GM12878 (cell line): ENCODE results near the gene MYH7B. TPM values are rescaled to one million over a fixed set of nuclear protein-coding genes. Genes with fewer than 3 reads are reported as not detected.

Experiments used
- ATAC-seq: fragments of 200-7000 bp; cut with Tn5 transposase; 3 replicates; pipeline ENCODE4 v1.9.1; 2020; ENCODE audit warnings: mild to moderate bottlenecking, moderate library complexity
- BruUV-seq: library from RNA; stranded (reverse); fragments of 400-500 nt; replicated peaks from 2 replicates; lab custom pipeline; 2021; lab: Mats Ljungman, UMichigan
- CTCF ChIA-PET: fragments of 300-600 bp; sonication (Branson Sonifier 250); formaldehyde crosslinking; extraction: SDS; loops from one replicate; lab custom pipeline; 2021; ENCODE audit warnings: inconsistent platforms; lab: Yijun Ruan, JAX
- POLR2A ChIA-PET: fragments of 350-600 bp; formaldehyde crosslinking; extraction: SDS; loops from one replicate; lab custom pipeline; 2021; ENCODE audit warnings: inconsistent platforms; lab: Charles Lee
- RAD21 ChIA-PET: fragments of 300-600 bp; sonication (Branson Sonifier 250); formaldehyde crosslinking; loops from one replicate; lab custom pipeline; 2023; ENCODE audit warnings: antibody characterized with exemption; ENCODE audit not compliant: unreplicated experiment; lab: Charles Lee
- SMC1A ChIA-PET: fragments of 300-600 bp; sonication (Branson Sonifier 250); formaldehyde crosslinking; loops from one replicate; lab custom pipeline; 2023; ENCODE audit not compliant: unreplicated experiment, uncharacterized antibody; lab: Charles Lee
- DNase-seq: peaks from one replicate; pipeline ENCODE4 v3.0.0-alpha.2; 2011; ENCODE audit warnings: low read depth, low spot score
- FAIRE-seq: peaks from 3 replicates; lab custom pipeline; 2011; peaks lifted over from hg19 to GRCh38; lab: Jason Lieb, UNC
- H2AFZ ChIP-seq: 2 replicates; pipeline ENCODE4 v1.6.0; 2011; ENCODE audit warnings: low read depth, low read length, control low read depth; ENCODE audit not compliant: control insufficient read depth
- H3K27ac ChIP-seq: 2 replicates; pipeline ENCODE4 v1.5.1; 2011; ENCODE audit warnings: control low read depth; ENCODE audit not compliant: control insufficient read depth, insufficient read depth
- H3K27me3 ChIP-seq, 2 experiments: replicated peaks in 1 of 2; 2 replicates each; pipeline versions ENCODE4 v1.6.0 to v1.6.1; 2011; ENCODE audit warnings: low read length in 1 of 2; ENCODE audit not compliant: control insufficient read depth in 2 of 2, insufficient read depth in 2 of 2
- H3K36me3 ChIP-seq, 2 experiments: 2 replicates each; pipeline ENCODE4 v1.5.1; 2011; ENCODE audit warnings: low read length in 1 of 2; ENCODE audit not compliant: control insufficient read depth in 2 of 2, insufficient read depth in 2 of 2
- H3K4me1 ChIP-seq: 2 replicates; pipeline ENCODE4 v1.6.1; 2011; ENCODE audit warnings: mild to moderate bottlenecking, low read length, moderate library complexity, mixed read lengths; ENCODE audit not compliant: control insufficient read depth, insufficient read depth
- H3K4me2 ChIP-seq: 2 replicates; pipeline ENCODE4 v1.6.0; 2011; ENCODE audit warnings: control low read depth; ENCODE audit not compliant: control insufficient read depth, insufficient read depth
- H3K4me3 ChIP-seq: fragments of 200-600 bp; sonication (generic); 2 replicates; pipeline ENCODE4 v1.5.1; 2016
- H3K79me2 ChIP-seq: 2 replicates; pipeline ENCODE4 v1.6.0; 2011; ENCODE audit warnings: low read length; ENCODE audit not compliant: control insufficient read depth, insufficient read depth
- H3K9ac ChIP-seq: 2 replicates; pipeline ENCODE4 v1.8.0; 2011; ENCODE audit warnings: low read length, control low read depth, mixed read lengths; ENCODE audit not compliant: control insufficient read depth, insufficient read depth
- H3K9me3 ChIP-seq: replicated peaks from 3 replicates; pipeline ENCODE4 v1.5.1; 2011; ENCODE audit warnings: mild to moderate bottlenecking, low read length; ENCODE audit not compliant: control insufficient read depth, insufficient read depth
- H4K20me1 ChIP-seq: 2 replicates; pipeline ENCODE4 v1.6.0; 2011; ENCODE audit not compliant: control insufficient read depth, insufficient read depth
- CBX5 ChIP-seq: sonication (generic); IDR thresholded peaks from 2 replicates; pipeline ENCODE4 v1.6.1; 2016; ENCODE audit warnings: low read depth, moderate library complexity, mild to moderate bottlenecking, inconsistent platforms
- CREB1 ChIP-seq: IDR thresholded peaks from 2 replicates; pipeline ENCODE4 v1.6.1; 2012; ENCODE audit warnings: low read depth, mild to moderate bottlenecking, inconsistent platforms
- E2F8 ChIP-seq: fragments of 450-650 bp; IDR thresholded peaks from 2 replicates; pipeline ENCODE4 v1.6.1; 2018; ENCODE audit warnings: mild to moderate bottlenecking, low read depth, moderate library complexity; ENCODE audit not compliant: partially characterized antibody
- EP300 ChIP-seq, 2 experiments: fragments of 150-350 bp in 1 of 2; IDR thresholded peaks; 2 replicates each; pipeline ENCODE4 v1.6.1; 2011 to 2012; ENCODE audit warnings: low read depth in 2 of 2, low read length in 2 of 2, borderline replicate concordance in 1 of 2, improper control_type of control experiment in 1 of 2, inconsistent platforms in 1 of 2; ENCODE audit not compliant: control insufficient read depth in 1 of 2
- FOXM1 ChIP-seq: IDR thresholded peaks from 2 replicates; pipeline ENCODE4 v1.6.1; 2012; ENCODE audit warnings: low read depth, mild to moderate bottlenecking, inconsistent platforms, low read length, moderate library complexity
- MTA2 ChIP-seq: fragments of 450-650 bp; IDR thresholded peaks from 2 replicates; pipeline ENCODE4 v1.6.1; 2016; ENCODE audit warnings: low read depth, mild to moderate bottlenecking, moderate library complexity
- MYC ChIP-seq: IDR thresholded peaks from 2 replicates; pipeline ENCODE4 v1.6.1; 2011; ENCODE audit warnings: mild to moderate bottlenecking, low read length, moderate library complexity, inconsistent platforms; ENCODE audit not compliant: insufficient read depth, insufficient replicate concordance, insufficient read length, severe bottlenecking
- PML ChIP-seq: IDR thresholded peaks from 2 replicates; pipeline ENCODE4 v1.6.1; 2012; ENCODE audit warnings: low read length, inconsistent platforms
- SRF ChIP-seq, 2 experiments: IDR thresholded peaks; 2 replicates each; pipeline ENCODE4 v1.6.1; 2011; ENCODE audit warnings: low read depth in 2 of 2, low read length in 2 of 2, mild to moderate bottlenecking in 1 of 2, moderate library complexity in 1 of 2
- ZNF24 ChIP-seq: fragments of 450-650 bp; IDR thresholded peaks from 2 replicates; pipeline ENCODE4 v1.6.1; 2017; ENCODE audit warnings: antibody characterized with exemption, mild to moderate bottlenecking
- ZNF687 ChIP-seq: fragments of 450-650 bp; IDR thresholded peaks from 2 replicates; pipeline ENCODE4 v1.6.1; 2017; ENCODE audit warnings: mild to moderate bottlenecking, moderate library complexity
- ZSCAN29 ChIP-seq: fragments of 450-650 bp; IDR thresholded peaks from 2 replicates; pipeline ENCODE4 v1.6.1; 2017; ENCODE audit warnings: mild to moderate bottlenecking, moderate library complexity
- WGBS: methylation state at CpG from one replicate; pipeline ENCODE4 v1.1.6; 2016; ENCODE audit warnings: low lambda C conversion rate; ENCODE audit not compliant: insufficient replicate concordance, insufficient coverage; ENCODE audit errors: missing lambda C conversion rate; 5-methylcytosine and 5-hydroxymethylcytosine counted together
- in situ Hi-C: fragments of 300-500 bp; cut with MboI; formaldehyde crosslinking; loops from 9 replicates; pipeline ENCODE4 v1.14.3; 2018; ENCODE audit warnings: mixed read lengths
- intact Hi-C: fragments of 100-400 bp; cut with micrococcal nuclease; formaldehyde crosslinking; loops from one replicate; pipeline ENCODE4 v1.14.2; 2022; ENCODE audit not compliant: unreplicated experiment
- polyA plus RNA-seq, 11 experiments: library from polyadenylated mRNA; depleted of rRNA in 4 of 11; unstranded in 6 of 11; stranded (reverse) in 5 of 11; fragments of >200 nt; fragmentation: Nextera tagmentation in 4 of 11; fragmentation: Illumina TruSeq in 1 of 11; extraction: Ambion mirVana in 4 of 11; extraction: Trizol in 1 of 11; gene quantifications; 1 replicate in 1 of 11; 2 replicates in 10 of 11; pipeline versions ENCODE4 v1.2.1 to v1.2.3, GENCODE V29; 2011 to 2016; ENCODE audit warnings: inconsistent platforms in 2 of 11, missing spikeins in 2 of 11, low read depth in 1 of 11
- total RNA-seq, 4 experiments: library from RNA; depleted of rRNA in 3 of 4; stranded (reverse); fragments of >200 nt in 3 of 4; fragmentation: Illumina TruSeq in 1 of 4; extraction: Trizol in 1 of 4; gene quantifications; 2 replicates each; pipeline versions ENCODE4 v1.2.1 to v1.2.3, GENCODE V29; 2013 to 2021

The MYH7B gene
- total and polyA plus RNA-seq, 10 of the 15 experiments (the other 5 are each of a cell fraction or from before 2014, with no cell fraction given): 0.01 to 0.40 (median 0.20) TPM; not detected in 3

GRCh38 chr20:35000311-35000921, 44.7 kb downstream of the MYH7B start:
- Histone ChIP-seq H3K27ac (no peak overlapping the region), H3K79me2 (no peaks in the 10 kb centered on the region), H3K9me3 (no peaks in the 10 kb centered on the region), H2AFZ (no peak overlapping the region), H3K36me3 (peaks cover 3 to 43% of the 10 kb centered on the region in 2 experiments; a peak in 3 of 4 replicates), H3K4me2 (no peak overlapping the region), H3K4me1 (no peaks in the 10 kb centered on the region), H3K27me3 (no peaks in the 10 kb centered on the region), H3K9ac (no peak overlapping the region), H4K20me1 (no peaks in the 10 kb centered on the region), H3K4me3 (no peak overlapping the region)
- ChIA-PET CTCF (interaction anchor here (0.7 to 1.4 kb wide), 2 partner anchors 126 to 127 kb away, joined by 3 read pairs; no protein-coding TSS in a partner anchor), POLR2A (no interaction called here), RAD21 (no interaction called here), SMC1A (no interaction called here)
- FAIRE-seq (no peak), DNase-seq (no peak), ATAC-seq (no peak; the same call in 2 of the 3 replicates)
- 87% methylated on average over 23 of the region's 28 CpGs for WGBS
- no TSS peak for BruUV-seq
- intact Hi-C loops (no loop called here), in situ Hi-C loops (no loop called here)
- TF ChIP-seq ZNF24 (no peak), PML (no peak), MTA2 (no peak), MYC (no peak), CREB1 (no peak), ZNF687 (no peak), ZSCAN29 (no peak), FOXM1 (no peak), CBX5 (no peak), EP300 (IDR thresholded peaks at IDR 0.05; ENCODE audit: borderline replicate concordance in 1 of 2, control insufficient read depth in 1 of 2, low read depth in 2 of 2, low read length in 2 of 2) (no peak), SRF (IDR thresholded peaks at IDR 0.05; ENCODE audit: low read depth in 2 of 2, low read length in 2 of 2) (no peak), E2F8 (no peak)
